ENCODE measurements around the gene CHAF1A.

The CHAF1A gene

DNA sequence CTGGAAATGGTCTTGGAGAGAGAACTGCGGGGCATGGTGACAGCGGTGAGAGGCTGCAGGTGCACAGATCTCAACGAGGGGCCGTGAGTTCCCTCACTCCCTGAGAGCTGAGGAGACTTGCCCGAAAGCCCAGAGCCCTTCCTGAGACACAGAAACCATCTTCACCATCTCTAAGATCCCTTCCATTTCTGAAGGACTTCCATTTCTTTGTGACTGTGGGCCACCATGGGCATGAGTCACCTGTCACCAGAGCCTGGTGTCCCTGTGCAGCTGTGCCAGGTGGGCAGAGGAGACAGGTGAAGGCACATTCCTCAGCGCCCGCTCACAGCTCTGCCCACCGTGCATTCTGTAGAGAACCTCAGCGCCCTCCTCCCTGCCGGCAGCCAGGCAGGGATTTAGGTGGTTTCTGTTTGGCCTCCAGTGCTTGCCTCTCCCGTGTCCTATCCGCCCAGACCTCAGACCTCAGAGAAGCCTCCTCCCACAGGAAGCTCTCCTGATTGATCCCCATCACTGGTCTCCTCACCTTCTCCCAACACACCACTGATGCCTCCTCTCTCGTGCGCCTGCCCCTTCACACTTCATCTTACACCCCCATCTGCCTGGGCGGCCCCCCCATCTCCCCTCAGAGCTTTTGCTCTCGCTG lies 26.3 kb upstream of the CHAF1A start:
- H3K27me3 ChIP-seq (ENCODE audit: insufficient read depth, low read length), result no peaks in the 10 kb centered on the region
- no peaks in the 10 kb centered on the region for H3K9me3 ChIP-seq (ENCODE audit: insufficient read depth, low read depth, low read length)
- 0 out of 2 replicates have a peak overlapping the region, but pooled peaks have one; percentile 1 for H3K4me3 ChIP-seq (ENCODE audit: low read length)
- peak overlapping the region; percentile 44; the same call in 1 of the 2 replicates for H3K9ac ChIP-seq (ENCODE audit: low read depth, low read length)
- no peak overlapping the region for H3K27ac ChIP-seq (ENCODE audit: low read length)
- H3K36me3 ChIP-seq (ENCODE audit: insufficient read depth, low read depth, low read length), result no peaks in the 10 kb centered on the region
- H3K4me1 ChIP-seq (ENCODE audit: insufficient read depth, low read length), result peaks cover 35% of the 10 kb centered on the region

DNA sequence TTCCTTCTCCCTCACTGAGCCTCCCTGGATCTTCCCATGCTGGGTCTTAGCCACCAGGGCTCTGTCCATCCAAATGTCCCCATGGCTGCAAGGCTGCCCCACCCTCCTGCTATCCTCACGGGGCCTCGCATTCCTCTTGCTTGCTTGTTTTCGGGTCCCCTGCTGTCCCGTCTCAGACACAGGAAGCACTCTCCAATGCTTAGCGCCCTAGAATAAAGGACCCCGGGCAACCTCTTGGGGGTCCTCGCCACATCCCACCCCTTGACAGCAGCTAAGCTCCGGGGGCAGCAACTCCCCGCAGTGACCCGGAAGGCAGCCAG lies 25.8 kb upstream of the CHAF1A start:
- H3K4me3 ChIP-seq (ENCODE audit: low read length), result no peak overlapping the region
- peaks cover 35% of the 10 kb centered on the region for H3K4me1 ChIP-seq (ENCODE audit: insufficient read depth, low read length)

DNA sequence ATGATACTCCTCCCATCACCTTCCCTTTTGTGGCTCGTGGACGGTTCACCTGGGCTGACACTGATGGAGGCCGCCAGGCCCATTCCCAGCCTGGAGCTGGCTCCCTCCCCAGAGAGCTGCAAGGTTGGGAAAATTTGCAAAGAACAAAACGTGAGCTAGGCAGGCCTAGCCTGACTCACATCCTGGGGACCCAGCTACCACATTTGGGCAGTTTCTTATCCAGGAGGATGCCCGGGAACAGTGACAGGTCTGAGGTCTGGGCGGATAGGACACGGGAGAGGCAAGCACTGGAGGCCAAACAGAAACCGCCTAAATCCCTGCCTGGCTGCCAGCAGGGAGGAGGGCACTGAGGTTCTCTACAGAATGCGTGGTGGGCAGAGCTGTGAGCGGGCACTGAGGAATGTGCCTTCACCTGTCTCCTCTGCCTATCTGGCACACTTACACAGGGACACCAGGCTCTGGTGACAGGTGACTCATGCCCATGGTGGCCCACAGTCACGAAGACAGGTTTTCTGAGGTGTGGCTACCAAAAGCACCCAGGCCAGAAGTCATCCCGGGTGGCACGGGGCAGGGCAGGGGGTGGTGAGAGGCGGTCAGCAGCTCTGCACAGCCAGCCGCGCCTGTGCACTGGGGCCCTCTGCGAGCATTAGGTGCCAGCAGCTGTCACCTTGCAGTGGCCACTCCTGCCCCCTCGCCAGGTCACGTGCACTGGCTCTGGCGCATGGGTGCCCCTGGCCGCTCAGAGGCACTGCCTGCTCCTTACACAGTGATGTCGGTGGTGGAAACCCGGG lies 25.3 kb upstream of the CHAF1A start:
- H3K9me3 ChIP-seq (ENCODE audit: insufficient read depth, low read depth, low read length), result no peaks in the 10 kb centered on the region
- peaks cover 35% of the 10 kb centered on the region for H3K4me1 ChIP-seq (ENCODE audit: insufficient read depth, low read length)
- H3K9ac ChIP-seq (ENCODE audit: low read depth, low read length), result no peak overlapping the region
- H3K27me3 ChIP-seq (ENCODE audit: insufficient read depth, low read length), result no peaks in the 10 kb centered on the region
- H3K27ac ChIP-seq (ENCODE audit: low read length), result no peak overlapping the region
- H3K4me3 ChIP-seq (ENCODE audit: low read length), result no peak overlapping the region
- no peaks in the 10 kb centered on the region for H3K36me3 ChIP-seq (ENCODE audit: insufficient read depth, low read depth, low read length)

More for the DNA sequence above, 25.8 kb upstream of the CHAF1A start:
- no peak overlapping the region for H3K27ac ChIP-seq (ENCODE audit: low read length)
- H3K9me3 ChIP-seq (ENCODE audit: insufficient read depth, low read depth, low read length), result no peaks in the 10 kb centered on the region
- no peak overlapping the region for H3K9ac ChIP-seq (ENCODE audit: low read depth, low read length)
- H3K27me3 ChIP-seq (ENCODE audit: insufficient read depth, low read length), result no peaks in the 10 kb centered on the region
- H3K36me3 ChIP-seq (ENCODE audit: insufficient read depth, low read depth, low read length), result no peaks in the 10 kb centered on the region

DNA sequence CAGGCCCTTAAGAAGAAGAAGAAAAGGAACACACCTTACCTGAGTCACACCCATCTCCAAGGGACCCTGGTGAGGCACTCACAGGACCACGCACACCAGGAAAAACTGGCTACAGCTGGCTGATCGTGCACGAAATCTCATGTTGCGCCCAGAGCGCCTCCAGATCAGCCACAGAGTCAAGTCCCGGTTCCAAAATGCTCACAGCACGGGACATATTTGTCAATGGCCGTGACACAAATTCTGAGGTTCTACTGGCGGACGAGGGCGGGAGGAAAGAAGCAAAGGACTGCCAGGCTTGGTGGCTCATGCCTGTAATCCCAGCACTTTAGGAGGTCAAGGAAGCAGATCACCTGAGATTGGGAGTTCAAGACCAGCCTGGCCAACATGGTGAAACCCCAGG lies 23.6 kb upstream of the CHAF1A start:
- no peaks in the 10 kb centered on the region for H3K9me3 ChIP-seq (ENCODE audit: insufficient read depth, low read depth, low read length)
- H3K27ac ChIP-seq (ENCODE audit: low read length), result no peak overlapping the region
- no peaks in the 10 kb centered on the region for H3K27me3 ChIP-seq (ENCODE audit: insufficient read depth, low read length)
- H3K36me3 ChIP-seq (ENCODE audit: insufficient read depth, low read depth, low read length), result peaks cover 5% of the 10 kb centered on the region; the same call in 1 of the 2 replicates
- no peak overlapping the region for H3K4me3 ChIP-seq (ENCODE audit: low read length)
- H3K4me1 ChIP-seq (ENCODE audit: insufficient read depth, low read length), result peaks cover 34% of the 10 kb centered on the region
- H3K9ac ChIP-seq (ENCODE audit: low read depth, low read length), result no peak overlapping the region

DNA sequence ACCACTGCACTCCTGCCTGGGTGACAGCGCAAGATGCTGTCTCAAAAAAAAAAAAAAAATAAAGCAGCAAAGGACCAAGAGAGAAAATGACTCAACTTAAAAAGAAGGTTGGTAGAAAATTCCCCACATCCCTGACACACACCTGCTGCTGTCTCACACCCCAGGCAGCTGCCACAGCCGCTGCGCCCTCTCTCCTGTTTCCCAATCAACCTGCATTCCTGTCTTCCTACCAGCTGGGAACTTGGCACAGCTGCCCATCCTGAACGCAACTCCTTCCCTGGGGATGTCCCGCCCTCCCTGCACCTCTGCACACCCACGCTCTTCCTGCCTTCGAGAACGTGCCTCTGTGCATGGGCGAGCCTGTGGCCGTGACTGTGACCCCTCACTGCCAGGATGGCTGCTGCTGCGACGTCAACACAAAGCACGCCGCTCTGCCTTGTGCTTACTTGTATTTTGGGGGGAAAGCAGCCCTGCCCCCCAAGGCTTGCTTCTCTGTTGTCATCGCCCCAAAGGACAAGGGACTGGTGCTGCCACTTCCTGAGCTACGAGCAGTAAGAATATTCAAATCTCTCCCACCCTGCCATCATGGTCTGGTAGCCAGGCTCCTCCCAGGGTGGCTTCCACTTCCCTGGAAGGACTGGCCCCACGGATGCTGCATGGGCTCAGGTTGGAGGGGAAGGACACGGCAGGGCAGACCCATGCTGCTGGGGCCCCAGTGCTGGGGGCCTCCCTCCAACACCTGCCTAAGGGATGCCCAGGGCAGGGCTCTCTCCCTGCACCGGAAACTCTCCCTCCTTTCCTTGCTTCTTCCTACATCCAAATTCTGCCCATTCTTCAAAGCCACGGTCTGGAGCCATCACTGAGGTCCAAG lies 22.8 kb upstream of the CHAF1A start:
- Histone ChIP-seq H3K9ac (ENCODE audit: low read depth, low read length) (no peak overlapping the region), H3K36me3 (ENCODE audit: insufficient read depth, low read depth, low read length) (peaks cover 5% of the 10 kb centered on the region; the same call in 1 of the 2 replicates), H3K4me3 (ENCODE audit: low read length) (no peak overlapping the region), H3K4me1 (ENCODE audit: insufficient read depth, low read length) (peaks cover 27% of the 10 kb centered on the region), H3K27me3 (ENCODE audit: insufficient read depth, low read length) (no peaks in the 10 kb centered on the region), H3K27ac (ENCODE audit: low read length) (no peak overlapping the region), H3K9me3 (ENCODE audit: insufficient read depth, low read depth, low read length) (no peaks in the 10 kb centered on the region)

DNA sequence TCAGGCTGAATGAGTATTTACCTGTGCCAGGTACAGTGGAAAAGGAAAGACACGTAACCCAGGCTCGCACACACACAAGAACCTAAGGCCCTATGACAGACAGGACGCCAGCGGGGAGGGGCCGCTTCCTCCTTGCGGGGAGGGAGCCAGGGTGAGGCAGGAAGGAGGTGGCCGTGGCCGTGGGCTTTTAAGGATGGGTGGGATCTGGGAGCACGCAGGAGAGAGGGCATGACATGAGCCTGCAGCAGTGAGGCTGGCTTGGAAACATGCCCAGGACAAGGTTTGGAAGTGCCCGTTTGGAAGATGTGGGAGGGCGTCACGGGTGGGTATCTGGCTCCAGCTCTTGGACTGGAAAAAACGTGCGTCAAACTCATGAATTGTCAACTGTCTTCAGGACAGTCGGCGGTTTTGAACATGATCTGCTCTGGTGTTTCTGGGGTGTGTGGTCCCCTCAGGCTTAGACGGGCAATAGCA lies 22.1 kb upstream of the CHAF1A start:
- H3K4me1 ChIP-seq (ENCODE audit: insufficient read depth, low read length), result peaks cover 20% of the 10 kb centered on the region
- no peaks in the 10 kb centered on the region for H3K9me3 ChIP-seq (ENCODE audit: insufficient read depth, low read depth, low read length)
- no peak overlapping the region for H3K27ac ChIP-seq (ENCODE audit: low read length)
- H3K36me3 ChIP-seq (ENCODE audit: insufficient read depth, low read depth, low read length), result peaks cover 5% of the 10 kb centered on the region; the same call in 1 of the 2 replicates
- H3K4me3 ChIP-seq (ENCODE audit: low read length), result no peak overlapping the region
- no peaks in the 10 kb centered on the region for H3K27me3 ChIP-seq (ENCODE audit: insufficient read depth, low read length)
- H3K9ac ChIP-seq (ENCODE audit: low read depth, low read length), result no peak overlapping the region

DNA sequence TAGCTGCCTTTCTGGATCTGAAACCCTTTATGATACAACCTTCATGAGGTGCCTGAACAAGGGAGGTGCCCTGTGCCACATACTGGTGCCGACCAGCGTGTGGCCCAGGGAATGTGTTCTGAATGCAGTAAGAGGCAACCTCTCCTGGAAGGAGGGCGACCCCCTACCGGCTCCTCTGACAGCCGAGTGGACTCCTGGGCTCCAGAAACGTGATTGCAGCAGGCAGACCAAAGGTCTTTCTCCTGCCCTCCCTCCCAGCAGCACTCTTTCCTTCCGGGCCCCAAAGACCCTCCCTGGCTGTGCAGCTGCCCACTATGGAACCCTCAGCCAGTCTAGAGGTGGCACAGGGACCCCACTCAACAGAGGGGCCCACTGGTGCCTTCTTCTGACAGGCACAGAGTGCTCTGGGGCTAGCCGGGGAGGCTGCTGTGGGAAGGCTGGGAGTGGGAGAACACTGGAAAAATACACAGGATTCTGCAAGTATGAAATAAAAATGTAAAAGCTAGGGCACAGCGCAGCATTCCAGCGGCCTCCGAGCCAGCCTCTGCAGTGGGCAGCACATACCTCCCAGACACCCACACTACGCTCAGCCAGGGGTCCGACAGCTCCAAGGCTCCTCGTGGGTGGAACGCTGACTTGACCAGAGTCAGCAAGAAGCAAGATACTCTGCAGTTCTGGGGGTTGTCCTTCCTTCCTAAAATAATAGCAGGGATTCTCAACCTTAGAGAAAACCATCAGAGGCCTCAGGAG lies 17.0 kb upstream of the CHAF1A start:
- H3K9ac ChIP-seq (ENCODE audit: low read depth, low read length), result no peak overlapping the region
- H3K27ac ChIP-seq (ENCODE audit: low read length), result no peak overlapping the region
- no peak overlapping the region for H3K4me3 ChIP-seq (ENCODE audit: low read length)
- H3K27me3 ChIP-seq (ENCODE audit: insufficient read depth, low read length), result no peaks in the 10 kb centered on the region
- no peaks in the 10 kb centered on the region for H3K9me3 ChIP-seq (ENCODE audit: insufficient read depth, low read depth, low read length)
- peaks cover 9% of the 10 kb centered on the region; the same call in 1 of the 2 replicates for H3K4me1 ChIP-seq (ENCODE audit: insufficient read depth, low read length)
- peaks cover 5% of the 10 kb centered on the region; the same call in 1 of the 2 replicates for H3K36me3 ChIP-seq (ENCODE audit: insufficient read depth, low read depth, low read length)

DNA sequence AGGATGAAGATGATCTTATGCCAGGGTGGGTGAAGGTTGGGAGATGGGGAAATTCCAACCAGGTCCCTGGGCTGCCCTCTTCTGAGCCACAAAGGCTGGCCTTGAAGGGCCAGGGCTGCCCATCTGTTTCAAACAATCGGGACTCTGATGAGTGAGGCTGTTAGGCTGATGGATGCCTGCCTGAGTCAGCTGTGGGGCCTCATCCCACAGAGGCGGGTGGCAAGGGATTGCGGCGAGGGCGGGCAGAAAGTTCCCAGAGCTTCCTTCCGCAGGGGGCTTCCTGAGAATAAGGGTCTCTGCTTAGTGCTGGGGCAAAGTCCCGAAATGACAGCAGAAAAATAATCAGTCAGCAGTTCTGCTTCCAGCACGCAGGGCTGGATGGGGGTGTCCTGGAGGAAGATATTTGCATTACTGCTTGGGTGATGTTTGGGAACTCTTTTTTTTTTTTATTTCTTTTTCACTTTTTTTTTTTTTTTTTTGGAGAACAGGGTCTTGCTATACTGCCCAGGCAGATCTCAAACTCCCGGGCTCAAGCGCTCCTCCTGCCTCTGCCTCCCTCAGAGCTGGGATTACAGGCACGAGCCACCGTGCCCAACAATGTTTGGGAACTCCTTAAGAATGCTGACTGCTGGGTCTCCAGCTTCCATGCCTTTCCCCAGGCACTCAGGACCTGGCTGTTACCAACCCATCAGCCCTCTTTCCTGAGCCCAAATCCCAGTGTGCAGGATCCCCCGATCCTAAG lies 16.2 kb upstream of the CHAF1A start:
- H3K27me3 ChIP-seq (ENCODE audit: insufficient read depth, low read length), result no peaks in the 10 kb centered on the region; the same call in 1 of the 2 replicates
- no peak overlapping the region for H3K9ac ChIP-seq (ENCODE audit: low read depth, low read length)
- no peak overlapping the region for H3K4me3 ChIP-seq (ENCODE audit: low read length)
- H3K9me3 ChIP-seq (ENCODE audit: insufficient read depth, low read depth, low read length), result no peaks in the 10 kb centered on the region
- H3K27ac ChIP-seq (ENCODE audit: low read length), result no peak overlapping the region
- peaks cover 5% of the 10 kb centered on the region; the same call in 1 of the 2 replicates for H3K36me3 ChIP-seq (ENCODE audit: insufficient read depth, low read depth, low read length)
- peaks cover 15% of the 10 kb centered on the region; the same call in 1 of the 2 replicates for H3K4me1 ChIP-seq (ENCODE audit: insufficient read depth, low read length)

DNA sequence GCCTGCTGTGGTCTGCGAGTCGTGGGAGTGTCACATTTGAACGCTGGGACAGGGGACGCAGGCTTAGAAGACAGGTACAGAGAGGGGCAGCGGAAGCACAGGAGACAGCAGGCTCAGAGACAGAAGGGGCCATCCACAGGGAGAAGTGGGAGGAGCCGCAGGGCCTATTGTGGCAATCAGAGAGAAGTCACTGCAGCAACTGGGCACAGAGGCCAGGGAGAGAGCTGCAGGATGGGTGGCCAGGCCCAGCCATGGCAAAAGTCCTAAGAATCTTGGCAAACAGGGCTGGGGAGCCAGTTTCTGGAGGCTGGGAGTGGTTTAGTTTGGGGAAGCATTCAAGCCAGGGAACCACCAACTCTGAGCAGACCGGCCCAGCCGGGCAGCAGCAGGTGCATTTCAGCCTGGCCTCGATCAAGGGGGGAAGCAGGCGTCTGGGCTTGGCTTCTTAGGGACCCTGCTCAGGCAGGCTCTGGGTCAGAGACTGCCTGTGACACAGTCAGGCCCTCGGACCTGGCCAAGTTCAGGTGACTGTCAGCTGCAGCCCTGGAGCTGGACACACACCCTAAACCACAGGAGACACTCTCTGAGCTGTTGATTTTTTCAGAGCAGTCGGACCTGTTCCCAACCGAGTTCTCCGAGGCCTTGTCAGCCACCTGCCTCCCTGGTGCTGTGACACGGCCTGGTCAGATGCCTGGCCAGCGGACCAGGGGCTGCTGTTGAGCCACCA lies 13.9 kb upstream of the CHAF1A start:
- Histone ChIP-seq H3K27ac (ENCODE audit: low read length) (no peak overlapping the region), H3K4me1 (ENCODE audit: insufficient read depth, low read length) (peaks cover 21% of the 10 kb centered on the region; the same call in 1 of the 2 replicates), H3K27me3 (ENCODE audit: insufficient read depth, low read length) (peaks cover 8% of the 10 kb centered on the region; the same call in 1 of the 2 replicates), H3K36me3 (ENCODE audit: insufficient read depth, low read depth, low read length) (peaks cover 4% of the 10 kb centered on the region; the same call in 1 of the 2 replicates), H3K9ac (ENCODE audit: low read depth, low read length) (no peak overlapping the region), H3K4me3 (ENCODE audit: low read length) (no peak overlapping the region), H3K9me3 (ENCODE audit: insufficient read depth, low read depth, low read length) (no peaks in the 10 kb centered on the region)

DNA sequence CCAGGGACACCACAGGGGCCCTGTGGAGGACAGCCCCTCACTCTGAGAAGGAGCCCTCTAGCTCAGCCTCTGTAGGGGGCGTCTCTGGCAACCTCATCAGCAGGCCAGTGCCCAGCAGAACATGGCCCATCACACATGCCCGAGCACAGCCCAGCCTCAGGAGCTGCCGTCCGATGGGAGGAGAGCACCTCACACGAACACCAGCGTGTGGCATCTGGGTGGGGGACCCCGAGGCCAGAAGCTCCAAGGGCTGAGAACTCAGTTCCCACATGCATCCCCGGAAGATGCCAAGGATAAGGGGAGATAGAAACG lies 13.4 kb upstream of the CHAF1A start:
- no peak overlapping the region for H3K27ac ChIP-seq (ENCODE audit: low read length)
- H3K4me1 ChIP-seq (ENCODE audit: insufficient read depth, low read length), result peaks cover 21% of the 10 kb centered on the region; the same call in 1 of the 2 replicates
- peaks cover 8% of the 10 kb centered on the region; the same call in 1 of the 2 replicates for H3K27me3 ChIP-seq (ENCODE audit: insufficient read depth, low read length)
- H3K9ac ChIP-seq (ENCODE audit: low read depth, low read length), result no peak overlapping the region
- H3K4me3 ChIP-seq (ENCODE audit: low read length), result no peak overlapping the region
- H3K9me3 ChIP-seq (ENCODE audit: insufficient read depth, low read depth, low read length), result no peaks in the 10 kb centered on the region
- no peaks in the 10 kb centered on the region for H3K36me3 ChIP-seq (ENCODE audit: insufficient read depth, low read depth, low read length)
